NCI-H1105 (cell line): ENCODE measurements around the gene MEIKIN.

ENCODE experiments used
- DNase-seq: peaks from one replicate; lab custom pipeline; 2025; lab: John Stamatoyannopoulos, UW

MEIKIN gene

GRCh38 chr5:131973089-131973712 lies 27.7 kb upstream of the MEIKIN start:
- no peak for DNase-seq

GRCh38 chr5:131968396-131968954 lies 23.0 kb upstream of the MEIKIN start:
- no peak for DNase-seq

GRCh38 chr5:131966551-131966950 lies 21.1 kb upstream of the MEIKIN start:
- no peak for DNase-seq

- DNase-seq = no peak
Measured at GRCh38 chr5:131965826-131966415, 20.5 kb upstream of the MEIKIN start.

- DNase-seq = no peak
Measured at GRCh38 chr5:131959906-131960305, 14.4 kb upstream of the MEIKIN start.

GRCh38 chr5:131959136-131959535 lies 13.7 kb upstream of the MEIKIN start:
- no peak for DNase-seq

GRCh38 chr5:131957721-131958441 lies 12.4 kb upstream of the MEIKIN start:
- no peak for DNase-seq

- DNase-seq = no peak
Measured at GRCh38 chr5:131953969-131954368, 8.5 kb upstream of the MEIKIN start.

GRCh38 chr5:131952301-131952857 lies 6.9 kb upstream of the MEIKIN start:
- no peak for DNase-seq

GRCh38 chr5:131950706-131951105 lies 5.2 kb upstream of the MEIKIN start:
- DNase-seq = no peak

GRCh38 chr5:131947445-131947844 lies 2.0 kb upstream of the MEIKIN start:
- no peak for DNase-seq

GRCh38 chr5:131944702-131945550 lies 537 bp downstream of the MEIKIN start:
- no peak for DNase-seq

GRCh38 chr5:131943916-131944315 lies 1.5 kb downstream of the MEIKIN start:
- DNase-seq = no peak

GRCh38 chr5:131942016-131942415 lies 3.4 kb downstream of the MEIKIN start:
- DNase-seq = no peak

GRCh38 chr5:131939690-131940345 lies 5.6 kb downstream of the MEIKIN start:
- DNase-seq = no peak

GRCh38 chr5:131932235-131932634 lies 13.2 kb downstream of the MEIKIN start:
- DNase-seq = no peak

- DNase-seq = no peak
Measured at GRCh38 chr5:131928957-131929356, 16.5 kb downstream of the MEIKIN start.

GRCh38 chr5:131926168-131926567 lies 19.3 kb downstream of the MEIKIN start:
- DNase-seq = no peak

- DNase-seq = no peak
Measured at GRCh38 chr5:131916481-131916880, 29.0 kb downstream of the MEIKIN start.

GRCh38 chr5:131914472-131914871 lies 31.0 kb downstream of the MEIKIN start:
- no peak for DNase-seq

- DNase-seq = no peak
Measured at GRCh38 chr5:131913603-131914002, 31.9 kb downstream of the MEIKIN start.
